ENCODE results near the gene TRIM54.

TRIM54 gene, protein sequence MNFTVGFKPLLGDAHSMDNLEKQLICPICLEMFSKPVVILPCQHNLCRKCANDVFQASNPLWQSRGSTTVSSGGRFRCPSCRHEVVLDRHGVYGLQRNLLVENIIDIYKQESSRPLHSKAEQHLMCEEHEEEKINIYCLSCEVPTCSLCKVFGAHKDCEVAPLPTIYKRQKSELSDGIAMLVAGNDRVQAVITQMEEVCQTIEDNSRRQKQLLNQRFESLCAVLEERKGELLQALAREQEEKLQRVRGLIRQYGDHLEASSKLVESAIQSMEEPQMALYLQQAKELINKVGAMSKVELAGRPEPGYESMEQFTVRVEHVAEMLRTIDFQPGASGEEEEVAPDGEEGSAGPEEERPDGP

GRCh38 chr2:27281855-27282559 lies at the start of gene TRIM54:
TRIM54 (plus strand) TSS chr2:27282429; CDS start chr2:27282732, 303 bp downstream.
- no peak for DNase-seq

DNA sequence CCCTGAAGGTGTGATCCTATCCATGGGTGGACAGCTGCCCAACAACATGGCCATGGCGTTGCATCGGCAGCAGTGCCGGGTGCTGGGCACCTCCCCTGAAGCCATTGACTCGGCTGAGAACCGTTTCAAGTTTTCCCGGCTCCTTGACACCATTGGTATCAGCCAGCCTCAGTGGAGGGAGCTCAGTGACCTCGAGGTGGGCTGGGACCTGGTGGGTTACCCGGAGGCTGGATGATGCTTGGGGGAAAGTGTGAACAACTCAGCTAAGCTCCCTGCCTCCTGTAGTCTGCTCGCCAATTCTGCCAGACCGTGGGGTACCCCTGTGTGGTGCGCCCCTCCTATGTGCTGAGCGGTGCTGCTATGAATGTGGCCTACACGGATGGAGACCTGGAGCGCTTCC lies 48.9 kb upstream of the TRIM54 start:
- DNase-seq, result no peak

DNA sequence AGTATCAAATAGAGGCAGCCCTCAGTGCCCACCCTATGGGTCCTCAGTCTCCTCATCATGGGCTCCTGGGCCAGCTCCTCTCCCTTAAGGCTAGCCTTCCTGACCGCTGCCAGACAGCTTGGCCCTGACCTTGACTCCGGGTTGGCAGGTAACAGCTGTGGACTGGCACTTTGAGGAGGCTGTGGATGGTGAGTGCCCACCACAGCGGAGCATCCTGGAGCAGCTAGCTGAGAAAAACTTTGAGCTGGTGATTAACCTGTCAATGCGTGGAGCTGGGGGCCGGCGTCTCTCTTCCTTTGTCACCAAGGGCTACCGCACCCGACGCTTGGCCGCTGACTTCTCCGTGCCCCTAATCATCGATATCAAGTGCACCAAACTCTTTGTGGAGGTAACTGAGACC lies 46.1 kb upstream of the TRIM54 start:
- DNase-seq, result no peak

DNA sequence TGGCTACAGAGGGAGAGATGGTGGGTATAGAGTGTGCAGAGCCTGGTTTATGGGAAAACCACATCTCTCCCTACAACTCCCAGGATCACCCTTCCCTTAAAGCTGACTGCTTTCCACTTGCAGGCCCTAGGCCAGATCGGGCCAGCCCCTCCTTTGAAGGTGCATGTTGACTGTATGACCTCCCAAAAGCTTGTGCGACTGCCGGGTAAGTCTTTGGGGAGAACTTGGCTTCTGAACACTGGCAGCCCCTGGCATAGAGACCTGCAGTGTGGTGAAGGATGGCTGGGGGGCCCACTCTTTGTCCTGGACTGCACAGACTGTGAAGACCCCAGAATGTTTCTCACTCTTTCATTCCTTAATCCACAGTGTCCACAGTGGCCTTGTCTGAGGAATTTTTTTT lies 45.6 kb upstream of the TRIM54 start:
- no peak for DNase-seq

DNA sequence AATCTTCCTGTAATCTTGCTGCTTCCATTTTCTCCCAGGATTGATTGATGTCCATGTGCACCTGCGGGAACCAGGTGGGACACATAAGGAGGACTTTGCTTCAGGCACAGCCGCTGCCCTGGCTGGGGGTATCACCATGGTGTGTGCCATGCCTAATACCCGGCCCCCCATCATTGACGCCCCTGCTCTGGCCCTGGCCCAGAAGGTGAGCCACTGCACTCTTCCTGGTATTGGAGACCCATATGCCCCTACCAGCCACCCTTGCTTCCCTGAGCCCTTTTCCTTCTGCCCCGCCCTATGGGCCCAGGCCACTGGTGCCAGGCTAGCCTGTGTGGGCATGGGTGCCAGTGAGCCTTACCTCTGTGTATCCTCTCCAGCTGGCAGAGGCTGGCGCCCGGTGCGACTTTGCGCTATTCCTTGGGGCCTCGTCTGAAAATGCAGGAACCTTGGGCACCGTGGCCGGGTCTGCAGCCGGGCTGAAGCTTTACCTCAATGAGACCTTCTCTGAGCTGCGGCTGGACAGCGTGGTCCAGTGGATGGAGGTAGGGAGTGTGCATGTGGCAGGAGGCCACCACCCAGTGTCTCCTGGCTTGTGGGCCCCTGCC lies 44.8 kb upstream of the TRIM54 start:
- no peak for DNase-seq

DNA sequence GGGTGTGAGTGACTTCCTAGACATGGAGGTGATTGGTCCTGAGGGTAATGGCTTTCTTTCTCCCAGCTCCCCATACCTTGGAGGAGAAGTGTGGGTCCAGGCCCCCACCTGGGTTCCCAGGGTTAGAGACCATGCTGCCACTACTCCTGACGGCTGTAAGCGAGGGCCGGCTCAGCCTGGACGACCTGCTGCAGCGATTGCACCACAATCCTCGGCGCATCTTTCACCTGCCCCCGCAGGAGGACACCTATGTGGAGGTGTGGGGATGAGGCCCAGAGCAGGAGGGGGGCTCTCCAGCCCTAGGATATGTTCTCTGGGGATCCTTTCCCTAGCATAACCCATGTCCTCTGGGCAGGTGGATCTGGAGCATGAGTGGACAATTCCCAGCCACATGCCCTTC lies 43.3 kb upstream of the TRIM54 start:
- DNase-seq, result no peak

DNA sequence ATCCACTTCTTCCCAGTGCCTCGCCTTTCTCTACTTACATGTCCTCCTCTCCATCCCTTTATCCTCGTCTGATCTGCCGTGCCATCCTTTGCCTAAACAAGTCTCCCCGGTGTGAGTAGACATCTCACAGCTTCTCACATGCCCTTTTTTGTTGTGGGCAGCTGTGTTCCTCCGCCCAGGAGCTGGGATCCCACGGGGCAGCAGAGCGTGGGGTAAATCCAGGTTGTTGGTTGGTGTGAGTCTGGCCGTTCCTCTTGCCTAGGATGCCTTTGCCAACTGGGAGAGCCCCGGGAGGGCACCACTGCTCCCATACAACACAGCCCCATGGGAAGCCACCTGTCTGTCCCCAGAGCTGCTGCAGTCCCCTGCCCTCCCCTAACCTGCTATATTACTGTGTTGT lies 41.8 kb upstream of the TRIM54 start:
- no peak for DNase-seq

- DNase-seq, result no peak
Observed at GRCh38 chr2:27241761-27242613, 40.2 kb upstream of the TRIM54 start.

- no peak for DNase-seq
Observed at GRCh38 chr2:27242614-27242951, 39.6 kb upstream of the TRIM54 start.

- no peak for DNase-seq
Observed at GRCh38 chr2:27243391-27244130, 38.7 kb upstream of the TRIM54 start.

DNA sequence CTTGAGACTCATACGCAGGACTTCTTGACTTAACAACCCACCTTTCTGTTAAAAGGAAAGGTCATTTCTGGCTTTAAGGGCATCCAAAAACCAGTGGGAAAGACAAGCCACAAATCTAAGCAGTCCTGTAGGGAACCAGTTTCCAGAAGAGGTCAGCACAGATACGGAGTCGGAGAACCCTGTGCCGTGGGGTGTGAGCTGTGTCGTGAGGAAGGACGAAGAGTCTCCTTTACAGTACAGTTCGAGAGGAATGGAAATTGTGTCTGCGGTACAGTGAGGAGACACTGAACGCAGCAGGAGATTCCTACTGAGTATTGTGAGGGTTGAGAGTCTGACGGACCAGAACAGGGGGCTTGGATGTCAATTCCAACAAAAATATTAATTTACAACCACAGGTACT lies 37.1 kb upstream of the TRIM54 start:
- no peak for DNase-seq

GRCh38 chr2:27245626-27246025 lies 36.6 kb upstream of the TRIM54 start:
- no peak for DNase-seq

DNA sequence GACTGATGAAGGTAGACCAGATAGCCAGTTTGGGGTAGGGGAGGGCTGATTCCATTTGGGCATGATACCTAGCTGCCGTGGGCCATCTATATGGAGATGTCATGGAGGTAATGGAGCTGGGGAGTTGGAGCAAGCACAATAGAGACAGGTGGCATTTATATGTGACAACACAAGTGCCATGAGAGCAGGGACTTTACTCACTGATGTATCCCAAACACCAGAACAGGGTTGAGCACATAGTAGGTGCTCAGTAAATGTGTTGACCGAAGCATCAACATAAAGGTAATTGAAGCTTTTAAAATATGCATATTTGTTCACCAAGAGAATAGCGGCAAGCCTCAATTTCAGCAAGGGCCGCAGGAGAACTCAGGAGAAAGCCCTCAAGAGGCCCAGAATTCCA lies 34.3 kb upstream of the TRIM54 start:
- no peak for DNase-seq

- DNase-seq, result no peak
Observed at GRCh38 chr2:27249159-27249890, 32.9 kb upstream of the TRIM54 start.

DNA sequence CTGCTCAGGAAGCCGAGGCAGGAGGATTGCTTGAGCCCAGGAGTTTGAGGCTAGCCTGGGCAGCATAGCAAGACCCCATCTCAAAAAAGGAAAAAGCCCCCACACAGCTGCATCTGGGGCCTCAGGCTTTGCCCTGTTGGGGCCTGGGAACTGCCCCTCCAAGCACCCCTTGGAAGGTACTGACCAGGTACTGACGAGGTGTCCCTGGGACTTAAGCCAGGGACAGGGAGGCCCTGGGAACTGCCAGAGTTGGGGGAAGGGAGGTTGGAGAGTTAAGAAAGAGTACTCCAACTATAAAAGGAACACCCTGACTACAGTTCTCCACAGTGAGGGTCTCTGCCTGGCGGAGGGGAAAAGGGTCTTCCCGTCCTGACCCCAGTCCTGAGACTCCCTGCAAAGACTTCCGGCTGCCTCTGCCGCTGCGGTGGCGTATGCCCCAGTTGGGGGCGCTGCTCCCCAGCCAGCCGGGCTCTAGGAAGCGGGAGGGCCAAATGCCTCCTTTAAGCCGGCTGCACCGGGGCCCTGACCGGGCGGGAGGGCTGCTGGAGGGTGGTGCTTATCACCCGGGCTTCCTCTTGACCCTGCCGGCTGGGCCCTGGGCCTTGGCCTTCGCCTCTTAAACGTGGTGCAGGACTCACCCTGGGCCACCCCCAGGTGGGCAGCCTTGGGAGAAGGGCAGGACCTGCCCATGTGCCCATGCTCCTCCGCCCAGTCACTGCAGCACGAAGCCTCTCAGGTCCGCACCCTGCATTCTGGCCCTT lies 32.2 kb upstream of the TRIM54 start:
- DNase-seq, result peak; percentile 35 to 74

GRCh38 chr2:27250652-27251379 lies 31.4 kb upstream of the TRIM54 start:
- no peak for DNase-seq

DNA sequence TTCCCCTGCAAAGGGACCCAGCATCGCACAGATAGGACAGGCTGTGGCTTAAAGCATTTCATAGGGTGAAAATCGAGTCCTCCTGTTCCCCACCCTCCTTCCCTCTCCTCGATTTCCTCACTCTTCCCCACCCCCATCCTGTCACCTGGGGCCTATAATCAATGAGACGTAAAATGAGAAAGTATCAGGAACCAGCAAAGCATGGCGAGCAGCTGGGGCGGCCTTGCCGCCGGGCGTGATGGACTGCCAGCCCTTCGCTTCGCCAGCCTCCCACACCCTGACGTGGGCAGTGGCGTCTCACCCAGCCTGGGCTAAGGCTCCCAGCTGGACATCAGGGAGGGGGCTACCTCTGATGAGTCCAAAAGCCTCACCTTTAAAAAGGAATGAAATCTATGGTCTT lies 30.5 kb upstream of the TRIM54 start:
- DNase-seq, result no peak

DNA sequence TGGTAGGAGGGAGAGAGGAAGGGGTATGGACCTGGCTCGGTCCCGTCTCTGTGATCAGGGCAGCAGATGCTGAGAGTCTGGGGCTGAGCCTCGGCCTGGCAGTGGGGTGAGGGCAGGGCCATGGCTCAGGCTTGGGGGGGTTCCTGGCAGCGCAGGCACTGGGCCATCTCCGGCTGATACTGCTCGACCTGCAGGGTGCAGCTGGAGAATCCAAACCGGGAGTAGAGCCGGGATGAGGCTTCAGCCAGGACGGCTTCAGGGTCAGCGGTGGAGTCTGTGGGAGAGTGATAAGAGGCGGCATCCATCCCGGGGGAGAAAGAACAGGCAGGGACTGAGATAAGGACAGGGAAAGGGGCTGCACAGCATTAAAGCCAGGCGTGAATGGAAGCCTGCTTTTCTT lies 27.0 kb upstream of the TRIM54 start:
- no peak for DNase-seq

DNA sequence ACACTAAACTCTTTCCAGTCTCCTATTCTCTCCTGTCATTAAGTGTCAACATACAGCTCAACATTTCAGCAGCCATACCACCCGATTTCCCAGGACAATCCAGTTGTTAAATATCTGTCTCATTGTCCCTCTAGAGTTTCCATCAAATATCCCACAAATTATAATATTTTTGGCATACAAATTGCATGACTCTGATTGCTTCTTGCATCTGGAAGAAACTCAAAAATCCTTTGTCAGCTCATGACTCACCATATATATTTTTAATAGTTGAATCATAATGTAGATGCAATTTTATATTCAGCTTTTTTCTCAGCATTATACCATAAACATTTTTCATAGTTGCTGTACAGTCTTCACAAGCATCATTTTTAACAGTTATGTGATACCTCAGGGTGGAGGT lies 26.6 kb upstream of the TRIM54 start:
- DNase-seq, result no peak

- DNase-seq, result no peak
Observed at GRCh38 chr2:27256855-27257454, 25.3 kb upstream of the TRIM54 start.
